Common myeloid progenitor, CD34-positive (primary cell): ENCODE results near the gene NME8.

ENCODE experiments used
- CTCF ChIA-PET: fragments of 350-600 bp; sonication (Branson Sonifier 250); formaldehyde crosslinking; loops from one replicate; lab custom pipeline; 2021; ENCODE audit warnings: antibody characterized with exemption; lab: Charles Lee
- POLR2A ChIA-PET: fragments of 350-600 bp; sonication (Branson Sonifier 250); formaldehyde crosslinking; loops from one replicate; lab custom pipeline; 2021; ENCODE audit warnings: antibody characterized with exemption; lab: Charles Lee
- DNase-seq, 3 donors: peaks; one replicate each; pipeline versions ENCODE4 v3.0.0 to v3.0.0-alpha.2; 2013
- H3K27ac ChIP-seq, 2 experiments: 1 replicate in 1 of 2; 2 replicates in 1 of 2; pipeline ENCODE4 v1.7.0; 2013; ENCODE audit warnings: inconsistent platforms in 2 of 2, low read length in 2 of 2, mild to moderate bottlenecking in 2 of 2, low read depth in 1 of 2, moderate library complexity in 1 of 2; ENCODE audit not compliant: severe bottlenecking in 2 of 2, insufficient read depth in 1 of 2, poor library complexity in 1 of 2
- H3K27me3 ChIP-seq, 5 experiments: replicated peaks in 2 of 5; 1 replicate in 3 of 5; 2 replicates in 2 of 5; pipeline versions ENCODE4 v1.6.1 to v1.7.0; 2013; ENCODE audit warnings: low read length in 4 of 5, mild to moderate bottlenecking in 2 of 5, moderate library complexity in 2 of 5, inconsistent platforms in 1 of 5; ENCODE audit not compliant: insufficient read depth in 5 of 5, control insufficient read depth in 4 of 5
- H3K36me3 ChIP-seq, 4 experiments: 1 replicate in 2 of 4; 2 replicates in 2 of 4; pipeline versions ENCODE4 v1.6.1 to v1.7.0; 2013; ENCODE audit warnings: low read length in 3 of 4, control low read depth in 1 of 4, mild to moderate bottlenecking in 1 of 4; ENCODE audit not compliant: control insufficient read depth in 4 of 4, insufficient read depth in 4 of 4
- H3K4me1 ChIP-seq, 4 experiments: 1 replicate in 3 of 4; 2 replicates in 1 of 4; pipeline versions ENCODE4 v1.6.1 to v1.7.1; 2013; ENCODE audit warnings: low read length in 3 of 4, mild to moderate bottlenecking in 3 of 4, control low read depth in 1 of 4, inconsistent platforms in 1 of 4, moderate library complexity in 1 of 4; ENCODE audit not compliant: control insufficient read depth in 4 of 4, insufficient read depth in 4 of 4; ENCODE audit errors: control extremely low read depth in 1 of 4
- H3K4me3 ChIP-seq, 7 experiments: 1 replicate in 4 of 7; 2 replicates in 3 of 7; pipeline versions ENCODE4 v1.5.1 to v1.7.0; 2013; ENCODE audit warnings: mild to moderate bottlenecking in 7 of 7, low read length in 6 of 7, moderate library complexity in 6 of 7, inconsistent platforms in 2 of 7, low read depth in 2 of 7, control low read depth in 1 of 7; ENCODE audit not compliant: insufficient read depth in 4 of 7, control insufficient read depth in 1 of 7; ENCODE audit errors: extremely low read depth in 1 of 7
- H3K9me3 ChIP-seq, 5 experiments: 1 replicate in 4 of 5; 2 replicates in 1 of 5; pipeline versions ENCODE4 v1.6.1 to v1.7.1; 2013; ENCODE audit warnings: low read length in 4 of 5, mild to moderate bottlenecking in 2 of 5, inconsistent platforms in 1 of 5, low read depth in 1 of 5, moderate library complexity in 1 of 5; ENCODE audit not compliant: control insufficient read depth in 4 of 5, insufficient read depth in 2 of 5; ENCODE audit errors: control extremely low read depth in 1 of 5
- WGBS: methylation state at CpG from one replicate; pipeline ENCODE4 v1.1.5; 2013; ENCODE audit not compliant: insufficient coverage; 5-methylcytosine and 5-hydroxymethylcytosine counted together

The NME8 gene

GRCh38 chr7:37831244-37831643 lies 17.2 kb upstream of the NME8 start:
- Histone ChIP-seq H3K9me3 (no peaks in the 10 kb centered on the region), H3K27ac (no peak overlapping the region), H3K36me3 (no peaks in the 10 kb centered on the region), H3K4me3 (no peak overlapping the region), H3K4me1 (peaks cover 5 to 15% (median 7%) of the 10 kb centered on the region in 4 experiments), H3K27me3 (no peaks in the 10 kb centered on the region)
- WGBS, result 100% methylated on average over 1 of the region's 2 CpGs
- no peak for DNase-seq
- ChIA-PET POLR2A (no interaction called here), CTCF (interaction anchor here (0.6 to 4.0 kb wide), 17 partner anchors 10 to 848 kb away, joined by 3 to 21 read pairs (median 5); no protein-coding TSS in a partner anchor)

DNA sequence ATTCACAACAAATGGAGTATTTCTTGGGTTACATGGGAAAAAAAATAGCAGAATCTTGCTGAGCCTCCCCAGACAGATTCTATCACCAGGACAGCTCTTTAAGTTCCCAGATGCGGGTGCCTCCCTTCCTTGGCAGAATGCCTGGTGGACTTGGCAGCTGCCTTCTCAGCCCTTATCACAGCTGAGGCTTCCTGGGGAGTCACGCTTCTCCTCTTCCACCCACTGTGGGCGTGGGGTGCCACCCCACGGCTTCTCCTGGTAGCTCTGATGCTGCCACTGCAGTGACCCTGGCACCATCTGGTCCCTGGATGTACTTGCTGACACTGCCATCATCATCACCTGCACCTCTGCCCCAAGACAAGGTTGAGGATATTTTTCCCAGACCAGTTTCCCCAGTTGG lies 16.2 kb upstream of the NME8 start:
- no peaks in the 10 kb centered on the region for H3K36me3 ChIP-seq
- no peaks in the 10 kb centered on the region for H3K27me3 ChIP-seq
- H3K9me3 ChIP-seq, result no peaks in the 10 kb centered on the region
- CTCF ChIA-PET, result interaction anchor here (0.7 to 4.0 kb wide), 26 partner anchors 11 to 625 kb away, joined by 3 to 21 read pairs (median 4); no protein-coding TSS in a partner anchor
- peak; percentile 90 to 92 (median 91) for DNase-seq
- peak overlapping the region in 1 of 7 experiments; percentile 19 for H3K4me3 ChIP-seq
- WGBS, result 0% methylated on average over 4 of the region's 4 CpGs
- H3K27ac ChIP-seq, result no peak overlapping the region
- peaks cover 5 to 15% (median 7%) of the 10 kb centered on the region in 4 experiments for H3K4me1 ChIP-seq
- POLR2A ChIA-PET, result no interaction called here

DNA sequence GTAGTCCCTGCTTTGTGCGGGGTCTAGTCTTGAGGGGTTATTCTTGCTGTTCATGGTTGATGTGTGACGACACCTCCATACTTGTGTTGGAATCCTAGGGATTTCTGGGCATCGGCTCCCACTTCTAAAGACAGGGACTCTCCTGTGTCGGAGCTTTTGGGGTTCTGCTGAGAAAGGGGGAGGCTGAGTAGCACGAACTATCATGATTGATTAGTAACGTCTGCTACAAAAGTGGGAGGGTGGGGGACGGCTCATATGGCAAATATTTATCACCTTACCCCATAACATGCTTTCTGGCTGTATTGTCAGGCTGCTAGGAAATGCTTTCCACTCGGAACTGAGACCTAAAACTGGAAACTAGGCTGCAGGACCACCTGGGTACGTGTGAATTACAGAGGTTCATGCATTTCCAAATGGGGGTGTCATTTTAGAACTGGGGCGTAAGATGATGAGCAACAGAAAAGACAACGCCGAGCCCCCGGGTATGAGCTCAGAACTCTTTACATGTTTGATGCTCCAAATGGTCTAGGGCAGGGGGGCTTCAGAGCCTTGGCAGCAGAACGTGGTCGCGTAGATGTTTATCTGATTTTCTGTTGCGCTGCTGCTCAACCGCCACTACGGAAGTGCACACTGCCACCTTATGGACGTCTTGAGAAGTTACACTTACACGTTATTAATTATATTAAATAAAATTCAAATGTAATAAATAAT lies 15.1 kb upstream of the NME8 start:
- 15% methylated on average over 8 of the region's 21 CpGs for WGBS
- DNase-seq, result peak; percentile 80 to 91 (median 89)
- ChIA-PET POLR2A (interaction anchor here (0.6 to 0.7 kb wide), 2 partner anchors 258 to 275 kb away, joined by 3 read pairs; no protein-coding TSS in a partner anchor), CTCF (interaction anchor here (0.6 to 4.0 kb wide), 18 partner anchors 12 to 599 kb away, joined by 3 to 21 read pairs (median 4); no protein-coding TSS in a partner anchor)
- Histone ChIP-seq H3K36me3 (no peaks in the 10 kb centered on the region), H3K4me3 (peak overlapping the region; percentile 38 to 87 (median 66)), H3K4me1 (peaks cover 5 to 15% (median 7%) of the 10 kb centered on the region in 4 experiments), H3K27ac (no peak overlapping the region), H3K27me3 (no peaks in the 10 kb centered on the region), H3K9me3 (no peaks in the 10 kb centered on the region)

- ChIA-PET CTCF (interaction anchor here (0.6 to 4.0 kb wide), 15 partner anchors 77 to 1360 kb away, joined by 3 to 21 read pairs (median 4); no protein-coding TSS in a partner anchor), POLR2A (interaction anchor here (0.6 kb wide), 1 partner anchor 258 kb away, joined by 3 read pairs; no protein-coding TSS in a partner anchor)
- Histone ChIP-seq H3K9me3 (no peaks in the 10 kb centered on the region), H3K4me3 (peak overlapping the region in 3 of 7 experiments; percentile 68 to 87 (median 81)), H3K27me3 (no peaks in the 10 kb centered on the region), H3K36me3 (no peaks in the 10 kb centered on the region), H3K27ac (no peak overlapping the region), H3K4me1 (peaks cover 5 to 15% (median 7%) of the 10 kb centered on the region in 4 experiments)
- DNase-seq, result no peak
- no CpG with 5 or more reads among the region's 3 CpGs for WGBS
Observed at GRCh38 chr7:37833818-37834146, 14.6 kb upstream of the NME8 start.

GRCh38 chr7:37853468-37853867 lies 5.1 kb downstream of the NME8 start:
- WGBS, result 55% methylated on average over 2 of the region's 2 CpGs
- H3K4me3 ChIP-seq, result no peak overlapping the region

DNA sequence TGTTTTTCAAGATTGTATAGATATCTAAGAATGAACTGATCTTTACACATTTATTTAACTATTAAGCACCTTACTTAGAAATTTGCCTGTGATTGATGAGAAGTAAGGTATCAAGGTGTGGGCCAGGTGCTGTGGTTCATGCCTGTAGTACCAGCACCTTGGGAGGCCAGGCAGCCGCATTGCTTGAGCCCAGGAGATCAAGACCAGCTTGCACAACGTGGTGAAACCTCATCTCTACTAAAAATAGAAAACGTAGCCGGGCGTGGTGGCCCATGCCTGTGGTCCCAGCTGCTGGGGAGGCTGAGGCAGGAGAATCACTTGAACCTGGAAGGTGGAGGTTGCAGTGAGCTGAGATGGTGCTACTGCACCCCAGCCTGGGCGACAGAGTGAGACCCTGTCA lies 33.7 kb downstream of the NME8 start:
- ChIA-PET POLR2A (no interaction called here), CTCF (interaction anchor here (0.5 kb wide), 1 partner anchor 19 kb away, joined by 3 read pairs; no protein-coding TSS in a partner anchor)

More at GRCh38 chr7:37853468-37853867, 5.1 kb downstream of the NME8 start:
- peak; percentile 15 to 45 (median 38) for DNase-seq
- POLR2A ChIA-PET, result no interaction called here
- CTCF ChIA-PET, result interaction anchor here (1.1 kb wide), 1 partner anchor 16 kb away, joined by 4 read pairs; no protein-coding TSS in a partner anchor
- no peak overlapping the region for H3K27ac ChIP-seq
- no peaks in the 10 kb centered on the region for H3K27me3 ChIP-seq
- peaks cover 0 to 2% (median 1%) of the 10 kb centered on the region in 4 experiments for H3K4me1 ChIP-seq
- no peaks in the 10 kb centered on the region for H3K36me3 ChIP-seq
- H3K9me3 ChIP-seq, result no peaks in the 10 kb centered on the region

DNA sequence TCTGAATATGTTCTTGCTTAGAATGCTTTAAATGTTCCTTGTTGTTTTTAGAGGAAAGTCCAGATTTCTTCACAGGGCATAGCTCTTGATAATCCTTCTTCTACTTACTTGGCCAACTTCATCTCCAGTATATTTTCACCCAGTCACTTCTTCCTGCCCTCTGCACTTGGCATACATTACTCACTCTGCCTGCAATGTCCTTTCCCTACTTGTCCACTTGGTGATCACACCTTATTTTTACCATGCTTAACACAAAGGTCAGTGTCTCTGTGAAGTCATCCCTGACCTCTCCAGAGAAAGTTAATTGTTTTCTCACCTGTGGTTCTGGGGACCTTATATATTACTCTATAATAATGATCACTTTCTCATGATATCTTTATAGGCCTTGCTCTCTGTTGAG lies 45.0 kb downstream of the NME8 start:
- no peak for DNase-seq
- H3K4me3 ChIP-seq, result no peak overlapping the region
- no peaks in the 10 kb centered on the region for H3K4me1 ChIP-seq
- ChIA-PET CTCF (no interaction called here), POLR2A (no interaction called here)
- H3K27ac ChIP-seq, result no peak overlapping the region
- no peaks in the 10 kb centered on the region for H3K27me3 ChIP-seq
- no peaks in the 10 kb centered on the region for H3K9me3 ChIP-seq
- H3K36me3 ChIP-seq, result no peaks in the 10 kb centered on the region

More for the DNA sequence above, 33.7 kb downstream of the NME8 start:
- Histone ChIP-seq H3K36me3 (no peaks in the 10 kb centered on the region), H3K4me1 (no peaks in the 10 kb centered on the region), H3K27ac (no peak overlapping the region), H3K4me3 (no peak overlapping the region), H3K9me3 (peaks cover 0 to 1% (median 0%) of the 10 kb centered on the region in 5 experiments), H3K27me3 (no peaks in the 10 kb centered on the region)
- no peak for DNase-seq
- WGBS, result 100% methylated on average over 2 of the region's 6 CpGs
